GM18498 (cell line): ENCODE data around the gene HNMT.
"Not testable (repeated sequence)": the region's sequence is repeated elsewhere in the genome, so short reads cannot be mapped to it uniquely, and the experiment has no call there.

Source experiments
- ATAC-seq: cut with Tn5 transposase; IDR thresholded peaks from one replicate; pipeline ENCODE4 v1.9.1; 2021; ENCODE audit warnings: mild to moderate bottlenecking, moderate library complexity; ENCODE audit not compliant: unreplicated experiment

The HNMT gene

GRCh38 chr2:137945229-137945628 lies 19.0 kb upstream of the HNMT start:
- no peak for ATAC-seq

- ATAC-seq = no peak
Measured at GRCh38 chr2:137946227-137946626, 18.0 kb upstream of the HNMT start.

GRCh38 chr2:137947032-137947727 lies 17.1 kb upstream of the HNMT start:
- ATAC-seq = no peak

GRCh38 chr2:137947728-137948336 lies 16.4 kb upstream of the HNMT start:
- ATAC-seq = no peak

GRCh38 chr2:137948894-137949293 lies 15.4 kb upstream of the HNMT start:
- no peak for ATAC-seq

- ATAC-seq = no peak
Measured at GRCh38 chr2:137950238-137950637, 14.0 kb upstream of the HNMT start.

GRCh38 chr2:137951586-137951985 lies 12.7 kb upstream of the HNMT start:
- no peak for ATAC-seq

- ATAC-seq = peak; percentile 51
Measured at GRCh38 chr2:137952586-137953129, 11.6 kb upstream of the HNMT start.

- no peak for ATAC-seq
Measured at GRCh38 chr2:137955536-137955935, 8.7 kb upstream of the HNMT start.

- no peak for ATAC-seq
Measured at GRCh38 chr2:137957033-137957432, 7.2 kb upstream of the HNMT start.

- ATAC-seq = no peak
Measured at GRCh38 chr2:137959166-137959565, 5.1 kb upstream of the HNMT start.

- no peak for ATAC-seq
Measured at GRCh38 chr2:137960223-137960622, 4.0 kb upstream of the HNMT start.

- no peak for ATAC-seq
Measured at GRCh38 chr2:137961602-137962001, 2.7 kb upstream of the HNMT start.

GRCh38 chr2:137963535-137964065 lies 673 bp upstream of the HNMT start:
- no peak for ATAC-seq

GRCh38 chr2:137964859-137965459 lies 686 bp downstream of the HNMT start:
- ATAC-seq = no peak

- no peak for ATAC-seq
Measured at GRCh38 chr2:137966043-137966442, 1.8 kb downstream of the HNMT start.

GRCh38 chr2:137967042-137967441 lies 2.8 kb downstream of the HNMT start:
- ATAC-seq = no peak

GRCh38 chr2:137968477-137969417 lies 4.5 kb downstream of the HNMT start:
- no peak for ATAC-seq

GRCh38 chr2:137969418-137969765 lies 5.1 kb downstream of the HNMT start:
- no peak for ATAC-seq

GRCh38 chr2:137969876-137970275 lies 5.6 kb downstream of the HNMT start:
- ATAC-seq = no peak

- ATAC-seq = not testable (repeated sequence)
Measured at GRCh38 chr2:137971259-137971658, 7.0 kb downstream of the HNMT start.
